Measurements from ENCODE around the gene PHEX.

- TF ChIP-seq, protein P1, sequence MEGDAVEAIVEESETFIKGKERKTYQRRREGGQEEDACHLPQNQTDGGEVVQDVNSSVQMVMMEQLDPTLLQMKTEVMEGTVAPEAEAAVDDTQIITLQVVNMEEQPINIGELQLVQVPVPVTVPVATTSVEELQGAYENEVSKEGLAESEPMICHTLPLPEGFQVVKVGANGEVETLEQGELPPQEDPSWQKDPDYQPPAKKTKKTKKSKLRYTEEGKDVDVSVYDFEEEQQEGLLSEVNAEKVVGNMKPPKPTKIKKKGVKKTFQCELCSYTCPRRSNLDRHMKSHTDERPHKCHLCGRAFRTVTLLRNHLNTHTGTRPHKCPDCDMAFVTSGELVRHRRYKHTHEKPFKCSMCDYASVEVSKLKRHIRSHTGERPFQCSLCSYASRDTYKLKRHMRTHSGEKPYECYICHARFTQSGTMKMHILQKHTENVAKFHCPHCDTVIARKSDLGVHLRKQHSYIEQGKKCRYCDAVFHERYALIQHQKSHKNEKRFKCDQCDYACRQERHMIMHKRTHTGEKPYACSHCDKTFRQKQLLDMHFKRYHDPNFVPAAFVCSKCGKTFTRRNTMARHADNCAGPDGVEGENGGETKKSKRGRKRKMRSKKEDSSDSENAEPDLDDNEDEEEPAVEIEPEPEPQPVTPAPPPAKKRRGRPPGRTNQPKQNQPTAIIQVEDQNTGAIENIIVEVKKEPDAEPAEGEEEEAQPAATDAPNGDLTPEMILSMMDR (IDR thresholded peaks at IDR 0.05), result no peak
- no peak for TF ChIP-seq ATF2 (CRISPR knock-in tag; IDR thresholded peaks at IDR 0.05; ENCODE audit: borderline replicate concordance, low read depth)
- TF ChIP-seq TEAD4 (CRISPR knock-in tag; IDR thresholded peaks at IDR 0.05), result no peak
- TF ChIP-seq, protein P2, sequence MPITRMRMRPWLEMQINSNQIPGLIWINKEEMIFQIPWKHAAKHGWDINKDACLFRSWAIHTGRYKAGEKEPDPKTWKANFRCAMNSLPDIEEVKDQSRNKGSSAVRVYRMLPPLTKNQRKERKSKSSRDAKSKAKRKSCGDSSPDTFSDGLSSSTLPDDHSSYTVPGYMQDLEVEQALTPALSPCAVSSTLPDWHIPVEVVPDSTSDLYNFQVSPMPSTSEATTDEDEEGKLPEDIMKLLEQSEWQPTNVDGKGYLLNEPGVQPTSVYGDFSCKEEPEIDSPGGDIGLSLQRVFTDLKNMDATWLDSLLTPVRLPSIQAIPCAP (CRISPR knock-in tag; IDR thresholded peaks at IDR 0.05), result no peak
- TF ChIP-seq ATF3 (CRISPR knock-in tag; conservative IDR thresholded peaks at IDR 0.05), result no peak
- TF ChIP-seq E2F1 (CRISPR knock-in tag; IDR thresholded peaks at IDR 0.05), result no peak
- no peak for TF ChIP-seq ZNF317 (CRISPR knock-in tag; IDR thresholded peaks at IDR 0.05; ENCODE audit: borderline replicate concordance, low read depth)
- no peak for TF ChIP-seq FOXK1 (CRISPR knock-in tag; IDR thresholded peaks at IDR 0.05)
- TF ChIP-seq SMAD3 (CRISPR knock-in tag; IDR thresholded peaks at IDR 0.05; ENCODE audit: borderline replicate concordance), result no peak
- no peak for TF ChIP-seq GRHL2 (CRISPR knock-in tag; IDR thresholded peaks at IDR 0.05; ENCODE audit: insufficient replicate concordance, severe bottlenecking)
- no peak for TF ChIP-seq ELF4 (CRISPR knock-in tag; IDR thresholded peaks at IDR 0.05; ENCODE audit: low read depth)
Observed at GRCh38 chrX:22273714-22274317, 241.7 kb downstream of the PHEX start.
